GM12801 (cell line): ENCODE measurements around the gene CYSTM1.

ENCODE experiments used
- TF ChIP-seq, protein P1 (sequence below): IDR thresholded peaks from one replicate; pipeline ENCODE4 v1.5.1; 2011; ENCODE audit warnings: control low read depth; ENCODE audit not compliant: insufficient read length; ENCODE audit errors: extremely low read depth

Gene CYSTM1

DNA sequence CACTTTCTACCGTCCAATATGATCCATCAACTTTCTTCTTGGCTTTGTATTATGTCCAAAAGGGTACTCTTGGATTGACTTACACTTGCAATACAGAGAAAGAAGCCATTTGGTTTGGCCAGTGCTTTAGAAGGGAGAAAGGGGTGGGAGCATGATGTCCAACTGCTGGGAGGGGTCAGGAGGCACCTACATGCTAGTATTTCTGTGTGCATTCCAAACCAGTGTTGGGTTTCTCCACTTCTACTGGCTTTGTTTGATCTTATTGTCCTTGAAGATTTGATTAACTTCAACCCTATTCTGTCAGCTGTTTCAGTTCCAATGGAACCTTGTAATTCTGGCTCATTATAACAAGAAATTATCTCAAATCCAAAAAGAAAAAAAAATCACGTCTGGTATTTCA lies 27.6 kb downstream of the CYSTM1 start:
- TF ChIP-seq, protein P1, sequence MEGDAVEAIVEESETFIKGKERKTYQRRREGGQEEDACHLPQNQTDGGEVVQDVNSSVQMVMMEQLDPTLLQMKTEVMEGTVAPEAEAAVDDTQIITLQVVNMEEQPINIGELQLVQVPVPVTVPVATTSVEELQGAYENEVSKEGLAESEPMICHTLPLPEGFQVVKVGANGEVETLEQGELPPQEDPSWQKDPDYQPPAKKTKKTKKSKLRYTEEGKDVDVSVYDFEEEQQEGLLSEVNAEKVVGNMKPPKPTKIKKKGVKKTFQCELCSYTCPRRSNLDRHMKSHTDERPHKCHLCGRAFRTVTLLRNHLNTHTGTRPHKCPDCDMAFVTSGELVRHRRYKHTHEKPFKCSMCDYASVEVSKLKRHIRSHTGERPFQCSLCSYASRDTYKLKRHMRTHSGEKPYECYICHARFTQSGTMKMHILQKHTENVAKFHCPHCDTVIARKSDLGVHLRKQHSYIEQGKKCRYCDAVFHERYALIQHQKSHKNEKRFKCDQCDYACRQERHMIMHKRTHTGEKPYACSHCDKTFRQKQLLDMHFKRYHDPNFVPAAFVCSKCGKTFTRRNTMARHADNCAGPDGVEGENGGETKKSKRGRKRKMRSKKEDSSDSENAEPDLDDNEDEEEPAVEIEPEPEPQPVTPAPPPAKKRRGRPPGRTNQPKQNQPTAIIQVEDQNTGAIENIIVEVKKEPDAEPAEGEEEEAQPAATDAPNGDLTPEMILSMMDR = no peak

GRCh38 chr5:140205216-140205615 lies 30.2 kb downstream of the CYSTM1 start:
- TF ChIP-seq, protein P1 = no peak

DNA sequence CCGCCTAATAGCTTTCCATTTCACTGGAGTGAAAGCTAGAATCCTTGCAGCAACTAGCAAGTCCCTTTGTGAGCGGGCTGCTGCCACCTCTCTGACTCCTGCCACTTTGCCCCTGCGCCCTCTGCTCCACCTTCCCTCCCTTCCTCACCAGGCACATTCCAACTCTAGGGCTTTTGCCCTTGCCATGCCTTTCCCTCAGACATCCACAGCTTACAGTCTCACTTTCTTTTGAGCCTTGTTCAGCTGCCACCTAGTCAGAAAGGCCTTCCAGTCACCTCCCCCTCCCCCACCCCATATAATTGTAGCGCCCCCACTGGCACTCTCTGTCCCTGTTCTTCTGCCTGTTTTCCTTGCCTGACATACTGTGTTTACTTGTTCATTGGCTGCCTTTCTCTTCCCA lies 31.0 kb downstream of the CYSTM1 start:
- TF ChIP-seq, protein P1 = no peak

DNA sequence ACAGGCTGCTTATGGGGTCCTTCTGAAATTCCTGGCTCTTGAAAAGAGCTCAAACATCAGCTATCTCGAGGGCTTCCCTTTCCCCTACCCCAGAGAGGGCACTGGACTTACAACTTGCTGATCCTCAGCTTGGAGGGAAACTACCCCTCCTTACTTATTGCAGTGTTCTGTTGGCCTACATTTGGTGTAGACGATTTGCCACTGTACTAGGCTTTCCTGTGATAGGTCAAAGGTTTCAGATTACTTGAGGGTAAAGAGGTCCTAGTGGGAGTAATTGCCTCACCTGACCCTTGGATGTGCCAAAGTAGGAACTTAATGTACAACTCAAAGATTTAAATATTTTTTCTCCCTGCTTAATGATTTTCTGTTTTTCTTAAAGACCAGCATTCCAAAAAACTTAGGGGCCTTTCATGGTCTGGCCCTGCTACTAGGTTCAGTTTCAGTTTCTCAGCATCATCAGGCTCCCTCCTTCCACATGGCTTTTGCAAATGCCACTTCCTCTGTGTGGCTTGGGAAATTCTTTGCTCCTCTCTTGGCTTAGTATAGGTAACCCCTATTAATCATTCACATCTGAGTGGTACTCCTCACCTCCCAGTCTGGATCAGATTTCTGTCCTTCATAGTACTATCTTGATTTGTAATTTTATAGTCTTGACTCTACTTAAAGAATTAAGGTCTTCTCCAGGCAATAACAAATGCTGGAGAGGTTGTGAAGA lies 32.4 kb downstream of the CYSTM1 start:
- TF ChIP-seq, protein P1 = no peak

GRCh38 chr5:140208065-140208464 lies 33.1 kb downstream of the CYSTM1 start:
- TF ChIP-seq, protein P1 = no peak

GRCh38 chr5:140213370-140213983 lies 38.5 kb downstream of the CYSTM1 start:
- TF ChIP-seq, protein P1 = no peak

DNA sequence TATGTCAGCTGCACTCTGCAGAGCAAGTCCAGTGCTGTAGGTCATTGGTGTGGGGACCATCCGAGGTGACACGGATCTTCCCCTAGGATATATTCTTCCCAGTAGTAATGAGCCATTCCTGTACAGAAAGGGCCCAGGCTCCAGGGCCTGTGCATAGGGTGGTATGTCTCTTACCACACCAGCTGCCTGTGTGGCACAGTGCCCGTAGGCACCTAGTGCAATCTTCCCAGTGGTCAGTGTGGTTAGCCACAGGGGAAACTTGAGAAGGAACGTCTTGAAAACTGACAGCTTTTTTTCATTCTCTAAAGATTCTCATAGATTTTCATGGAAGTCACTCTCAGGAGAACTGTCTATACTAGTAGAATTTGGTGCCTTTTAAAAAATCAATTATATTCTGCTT lies 39.8 kb downstream of the CYSTM1 start:
- TF ChIP-seq, protein P1 = no peak
